ENCODE results near the gene CORO2B.

CORO2B gene

DNA sequence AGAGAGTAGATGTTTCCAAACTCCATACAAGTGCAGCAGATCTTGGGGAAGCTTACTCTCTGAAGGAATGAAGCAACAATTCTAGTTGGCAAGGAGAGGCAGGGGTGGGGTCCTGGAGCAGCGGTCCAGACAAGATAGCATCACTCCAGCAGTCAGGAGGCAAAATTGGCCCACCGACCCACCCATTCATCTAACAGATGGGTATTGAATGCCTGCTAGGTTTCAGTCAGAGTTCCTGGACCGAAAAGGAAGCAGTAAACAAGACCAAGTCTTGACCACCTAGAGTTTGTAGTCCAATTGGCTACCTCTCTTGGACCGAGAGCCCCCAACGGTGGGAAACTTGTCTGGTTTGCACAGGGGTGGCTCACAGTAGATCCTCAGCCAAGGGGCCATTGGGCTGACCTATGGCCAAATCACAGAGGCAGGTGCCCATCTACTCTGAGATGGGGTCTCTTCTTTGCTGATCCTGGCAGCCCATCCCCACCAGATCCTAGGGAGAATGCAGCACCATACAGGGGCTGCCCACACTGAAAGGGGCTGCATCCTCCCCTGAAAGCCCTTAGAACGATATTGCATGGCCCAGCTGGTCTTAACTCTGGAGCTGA lies 74.3 kb downstream of the CORO2B start:
- DNase-seq, result no peak

DNA sequence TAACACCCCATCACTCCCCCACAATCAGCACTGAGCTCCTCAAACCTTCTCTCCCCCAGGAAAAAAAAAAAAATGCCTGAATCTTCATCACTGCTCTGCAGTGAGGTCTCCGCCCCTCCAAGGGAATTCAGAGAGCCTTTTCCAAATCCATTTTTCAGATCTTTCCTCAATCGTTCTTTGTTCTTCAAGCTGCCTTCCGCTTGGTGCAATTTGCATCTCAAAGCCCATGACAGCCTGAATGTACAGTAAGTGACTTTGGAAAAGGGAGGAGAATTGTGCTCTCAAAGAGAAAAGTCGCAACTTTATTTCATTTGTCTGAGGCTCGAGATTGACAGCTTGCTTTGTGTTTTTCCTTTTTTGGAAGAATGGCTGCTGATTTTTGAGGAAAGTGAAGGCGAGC lies 75.0 kb downstream of the CORO2B start:
- DNase-seq, result no peak

DNA sequence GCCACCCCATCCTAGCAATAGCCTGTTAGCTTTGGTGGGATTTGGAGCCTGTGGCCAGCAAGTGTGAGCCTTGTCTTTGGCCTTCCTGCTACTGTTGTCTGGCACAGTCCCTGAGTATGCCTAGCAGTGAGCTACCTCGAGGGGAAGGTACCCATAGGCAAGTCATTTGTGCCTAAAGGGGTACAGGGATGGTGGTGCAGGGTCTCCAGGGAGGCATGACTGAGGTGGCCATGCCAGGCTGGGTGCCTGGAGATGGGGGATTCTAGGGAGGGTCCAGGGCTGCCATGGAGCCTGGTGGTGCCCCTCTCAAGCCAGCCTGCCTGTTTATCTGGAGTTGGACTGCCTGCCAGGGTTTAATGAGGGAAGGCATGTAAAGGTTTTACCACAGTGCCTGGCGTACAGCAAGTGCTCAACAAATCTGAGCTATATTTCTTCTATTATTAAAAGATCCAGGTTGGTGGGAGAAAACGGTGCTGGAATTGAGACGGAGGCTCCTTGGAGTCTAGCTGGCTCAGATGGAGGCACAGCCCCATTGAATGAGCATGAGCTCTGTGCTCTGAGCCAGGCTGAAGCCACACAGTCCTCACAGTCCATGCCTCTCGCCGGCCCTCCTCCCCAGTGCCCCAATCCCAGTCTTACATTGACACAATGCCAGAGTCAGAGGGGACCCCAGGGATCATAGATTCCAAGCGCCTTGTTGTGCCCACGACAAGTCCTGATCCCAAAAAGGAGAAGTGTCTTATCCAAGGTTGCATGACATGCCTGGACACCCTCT lies 76.2 kb downstream of the CORO2B start:
- DNase-seq, result no peak

DNA sequence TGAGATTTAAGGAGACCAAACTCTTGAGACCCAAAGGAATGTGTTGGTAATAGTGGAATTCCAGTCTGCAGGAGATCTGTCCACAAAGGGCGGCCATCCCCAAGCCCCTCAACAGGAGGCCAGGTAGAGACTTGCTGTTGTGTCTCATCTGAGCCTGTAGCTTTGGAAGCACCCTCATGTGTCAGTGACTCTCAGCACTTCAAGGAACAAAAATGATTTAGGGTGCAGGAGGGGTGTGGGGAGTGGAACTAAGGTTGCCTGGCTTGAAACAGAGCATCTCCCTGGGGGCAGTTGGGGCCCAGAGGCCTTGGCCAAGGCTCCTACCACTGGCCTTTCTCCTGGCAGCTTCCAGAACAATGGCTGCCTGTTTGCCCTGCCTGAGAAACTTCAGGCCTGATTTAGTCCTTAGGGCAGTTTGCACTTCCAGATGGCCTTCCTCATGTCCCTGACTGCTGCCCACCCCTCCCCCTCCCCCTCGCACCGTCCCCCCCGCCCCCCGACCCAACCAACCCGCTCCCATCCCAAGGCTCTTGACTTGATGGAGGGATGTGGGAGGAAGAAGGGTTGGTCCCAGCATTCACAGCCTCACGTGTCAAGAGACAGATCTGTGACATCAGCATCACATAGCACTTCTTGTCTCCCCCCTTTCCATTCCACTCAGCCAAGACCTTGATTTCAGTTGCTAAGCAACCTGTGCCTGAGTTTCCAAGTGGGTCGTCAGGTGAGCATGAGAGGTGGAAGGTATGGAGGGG lies 77.1 kb downstream of the CORO2B start:
- no peak for DNase-seq

DNA sequence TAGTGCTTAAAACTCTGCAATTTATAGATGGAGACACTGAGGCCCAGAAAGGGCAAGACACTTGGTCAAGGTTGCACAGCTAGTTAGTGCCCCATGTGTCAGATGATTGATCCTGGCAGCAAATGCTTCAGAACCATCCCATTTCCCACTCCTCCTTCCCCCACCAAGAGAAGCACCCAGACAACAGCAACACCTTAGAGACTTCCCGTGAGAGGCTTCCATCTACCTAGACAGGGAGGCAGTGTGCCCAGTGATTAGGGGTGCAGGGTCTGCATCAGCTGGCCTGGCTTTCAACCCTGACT lies 77.6 kb downstream of the CORO2B start:
- DNase-seq, result no peak

DNA sequence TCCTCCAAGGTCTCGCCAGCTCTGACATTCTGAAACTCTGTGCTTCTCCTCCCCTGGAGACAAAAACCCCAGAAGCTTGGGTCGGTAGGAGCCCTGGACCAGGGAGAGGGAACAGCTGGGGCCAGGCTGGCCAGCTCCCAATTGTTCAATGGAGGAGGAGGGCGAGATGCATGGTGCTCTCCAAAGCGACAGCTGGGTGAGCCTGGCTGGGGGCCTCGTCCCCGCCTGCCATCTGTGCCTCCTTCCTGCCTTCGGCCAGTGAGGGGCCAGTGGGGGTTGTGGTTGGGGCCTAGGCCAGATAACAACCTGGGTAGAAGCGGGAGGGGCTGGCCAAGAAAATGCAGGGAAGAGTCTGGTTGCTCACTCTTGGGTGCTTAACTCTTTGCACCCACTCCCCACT lies 79.4 kb downstream of the CORO2B start:
- no peak for DNase-seq

DNA sequence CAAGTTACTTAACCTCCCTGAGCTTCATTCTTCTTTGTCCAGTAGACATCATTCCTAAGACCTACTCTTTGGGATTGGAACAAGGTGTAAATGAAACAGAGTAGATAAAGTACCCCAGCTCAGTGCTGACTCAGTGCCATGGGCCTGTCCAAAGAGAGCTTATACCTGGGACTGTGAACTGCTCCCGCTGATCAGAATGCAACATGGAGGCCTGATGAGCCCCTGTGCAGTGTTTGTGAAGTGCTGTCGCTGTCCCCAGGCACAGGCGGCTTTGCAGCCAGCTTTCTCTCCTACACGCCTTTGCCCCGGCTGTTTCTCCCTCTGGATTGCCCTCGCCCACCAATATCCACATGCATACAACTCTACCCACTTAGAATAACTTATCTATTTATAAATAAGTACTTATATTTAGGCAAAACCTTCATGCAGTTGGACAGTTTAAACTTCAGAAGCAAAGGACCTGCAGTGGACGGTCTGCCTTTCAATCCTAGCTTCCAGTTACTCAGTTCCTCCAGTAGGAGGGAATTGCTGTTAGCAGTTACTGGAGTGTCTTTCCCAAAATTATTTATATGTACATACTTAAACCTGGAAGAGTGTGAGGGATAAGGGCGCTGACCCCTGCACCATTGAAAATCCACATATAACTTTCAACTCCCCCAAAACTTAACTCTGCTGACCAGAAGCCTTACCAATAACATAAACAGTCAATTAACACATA lies 80.0 kb downstream of the CORO2B start:
- DNase-seq, result no peak

DNA sequence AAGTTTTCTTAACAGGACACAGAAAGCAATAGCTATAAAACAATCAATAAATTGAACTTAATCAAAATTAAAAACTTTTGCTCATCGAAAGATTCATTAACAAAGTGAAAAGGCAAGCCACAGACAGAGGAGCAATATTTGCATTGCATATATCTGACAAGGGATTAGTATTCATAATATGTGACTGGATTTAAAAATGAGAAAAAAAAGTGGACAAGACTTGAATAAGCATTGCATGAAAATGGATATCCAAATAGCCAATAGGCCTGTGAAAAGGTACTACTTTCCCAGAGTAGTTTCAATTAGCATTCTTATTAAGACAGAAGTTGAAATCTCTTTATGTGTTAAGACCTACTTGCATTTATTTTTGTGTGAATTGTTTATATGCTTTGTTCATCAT lies 84.7 kb downstream of the CORO2B start:
- no peak for DNase-seq

DNA sequence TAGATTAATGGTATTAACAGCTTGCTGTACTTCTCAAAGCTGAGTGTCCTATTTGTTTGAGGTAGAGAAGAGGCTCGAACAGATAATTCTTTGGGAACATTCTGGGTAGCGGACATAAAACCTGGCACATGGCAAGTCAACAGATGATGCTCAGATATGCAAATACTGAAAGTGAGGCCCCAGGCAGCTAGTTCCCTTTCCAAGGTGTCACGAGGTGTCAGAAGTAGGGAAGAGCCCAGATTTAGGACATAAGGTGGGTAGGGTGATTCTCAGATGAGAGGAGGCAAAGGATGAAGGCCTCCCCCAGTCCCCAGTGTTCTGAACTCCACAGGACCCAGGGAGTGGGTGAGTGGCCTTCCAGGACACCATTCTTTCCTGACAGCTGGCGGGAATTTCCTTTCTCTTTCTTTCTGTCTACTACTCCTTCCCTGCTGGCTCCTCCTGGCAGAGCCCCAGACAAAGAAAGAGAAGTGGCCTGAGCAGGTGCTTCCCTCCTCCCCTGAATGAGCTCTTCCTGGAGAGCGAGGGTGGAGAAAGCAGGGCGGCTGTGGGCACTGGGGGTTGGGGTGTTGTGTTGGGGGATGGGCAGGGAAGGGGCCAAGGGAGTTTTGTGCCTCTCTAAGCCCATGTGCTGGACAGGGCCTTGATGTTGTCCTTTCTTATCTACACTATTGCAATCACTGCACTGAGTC lies 87.5 kb downstream of the CORO2B start:
- peak in 1 of 2 experiments; percentile 21 for DNase-seq

DNA sequence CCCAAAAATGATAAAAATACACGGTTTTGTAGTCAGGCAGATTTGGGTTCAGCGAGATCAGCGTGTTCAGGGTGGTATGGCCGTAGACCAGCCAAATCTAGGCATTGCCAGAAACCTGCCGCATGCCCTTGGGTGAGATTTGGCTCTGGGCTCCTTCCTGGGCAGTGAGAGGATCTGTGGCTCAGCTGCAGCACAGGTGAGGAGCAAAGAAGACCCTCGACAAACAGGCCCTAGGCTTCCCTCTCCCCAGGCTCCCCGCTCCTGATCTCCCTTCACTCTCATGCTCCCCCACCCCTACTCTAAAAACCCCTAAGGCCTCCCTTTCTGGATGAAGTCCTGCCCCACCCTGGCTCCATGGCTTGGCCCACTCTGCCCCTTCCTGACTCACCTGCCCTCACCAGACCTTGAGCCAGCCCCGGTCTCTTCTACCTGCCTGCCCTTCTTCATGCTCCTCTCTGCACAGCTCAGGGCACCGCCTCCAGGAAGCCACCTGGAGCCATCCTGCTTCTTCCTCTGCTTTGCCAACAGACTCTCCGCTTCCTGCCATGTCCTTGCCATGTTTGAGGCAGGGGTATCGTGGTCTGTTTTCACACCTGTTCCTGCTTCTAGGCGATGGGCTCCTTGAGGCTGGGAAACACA lies 88.1 kb downstream of the CORO2B start:
- no peak for DNase-seq

DNA sequence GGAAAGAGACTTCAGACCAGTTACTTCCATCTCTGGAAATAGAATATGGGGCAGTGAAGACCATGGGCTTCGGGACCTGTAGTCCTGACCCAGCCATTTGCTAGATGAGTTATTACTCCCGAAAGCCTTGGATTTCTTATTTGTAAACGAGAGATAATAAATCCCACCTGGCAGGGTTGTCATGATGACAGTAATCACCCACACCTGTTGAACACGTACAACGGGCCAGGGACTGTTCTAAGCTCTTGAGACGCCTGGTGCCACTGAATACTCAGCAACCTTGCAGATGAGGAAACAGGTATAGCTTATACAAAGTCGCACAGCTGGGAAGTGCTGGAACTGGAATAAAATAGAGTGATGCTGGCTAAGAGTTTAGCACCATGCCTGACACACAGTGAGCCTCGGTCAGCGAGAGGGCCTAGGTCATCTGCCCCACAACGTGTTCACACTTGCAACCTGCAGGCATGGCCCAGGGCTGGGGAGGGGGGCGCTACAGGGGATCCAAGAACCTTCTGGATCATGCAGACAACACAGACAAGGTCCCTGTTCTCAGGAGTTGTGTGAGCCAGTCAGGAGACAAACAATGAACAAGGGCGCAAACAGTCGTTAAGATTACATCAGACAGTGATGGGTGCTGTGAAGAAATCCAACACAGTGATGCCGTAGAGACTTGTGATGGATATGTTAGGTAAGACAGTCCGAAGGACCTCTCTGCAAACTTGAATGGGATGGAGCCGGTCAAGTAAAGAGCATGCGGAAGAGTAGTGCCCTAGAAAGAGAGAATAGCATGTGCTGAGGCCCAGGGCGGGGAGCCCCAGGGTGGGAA lies 89.2 kb downstream of the CORO2B start:
- no peak for DNase-seq

DNA sequence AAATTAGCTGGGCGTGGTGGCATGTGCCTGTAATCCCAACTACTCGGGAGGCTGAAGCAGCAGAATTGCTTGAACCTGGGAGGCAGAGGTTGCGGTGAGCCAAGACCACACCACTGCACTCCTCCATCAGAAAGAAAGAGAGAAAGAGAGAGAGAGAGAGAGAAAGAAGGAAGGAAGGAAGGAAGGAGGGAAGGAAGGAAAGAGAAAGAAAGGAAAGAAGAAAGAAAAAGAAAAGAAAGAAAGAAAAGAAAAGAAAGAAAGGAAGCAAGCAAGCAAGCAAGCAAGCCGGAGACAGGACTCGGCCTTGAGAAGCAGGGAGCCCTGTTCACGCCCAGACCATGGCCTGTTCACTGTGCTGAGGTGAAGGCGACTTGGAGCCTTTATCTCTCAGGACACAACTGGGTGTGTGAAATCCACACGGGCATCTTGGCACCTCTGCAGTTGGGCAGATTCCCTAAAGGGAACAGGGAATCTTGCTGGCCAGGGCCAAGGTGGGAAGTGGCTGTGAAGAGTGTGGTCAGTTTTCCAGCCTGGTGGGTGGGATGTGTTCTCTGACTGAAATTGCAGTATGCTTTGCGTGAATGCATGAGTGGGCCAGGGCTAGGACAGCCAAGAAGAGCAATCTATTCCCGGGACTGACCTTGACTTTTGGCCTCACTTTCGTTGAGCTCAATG lies 90.3 kb downstream of the CORO2B start:
- DNase-seq, result no peak

DNA sequence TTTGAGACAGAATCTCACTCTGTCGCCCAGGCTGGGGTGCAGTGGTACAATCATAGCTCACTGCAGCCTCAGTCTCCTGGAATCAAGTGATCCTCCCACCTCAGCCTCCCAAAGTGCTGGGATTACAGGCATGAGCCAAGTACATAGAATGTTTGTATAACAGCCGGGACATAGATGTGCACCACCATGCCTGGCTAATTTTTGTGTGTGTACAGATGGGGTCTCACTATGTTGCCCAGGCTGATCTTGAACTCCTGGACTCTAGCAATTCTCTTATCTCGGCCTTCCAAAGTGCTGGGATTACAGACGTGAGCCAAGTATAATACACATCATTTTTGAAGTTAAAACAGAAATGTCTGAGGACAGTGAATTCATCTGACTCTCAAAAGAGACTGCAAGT lies 93.5 kb downstream of the CORO2B start:
- no peak for DNase-seq

DNA sequence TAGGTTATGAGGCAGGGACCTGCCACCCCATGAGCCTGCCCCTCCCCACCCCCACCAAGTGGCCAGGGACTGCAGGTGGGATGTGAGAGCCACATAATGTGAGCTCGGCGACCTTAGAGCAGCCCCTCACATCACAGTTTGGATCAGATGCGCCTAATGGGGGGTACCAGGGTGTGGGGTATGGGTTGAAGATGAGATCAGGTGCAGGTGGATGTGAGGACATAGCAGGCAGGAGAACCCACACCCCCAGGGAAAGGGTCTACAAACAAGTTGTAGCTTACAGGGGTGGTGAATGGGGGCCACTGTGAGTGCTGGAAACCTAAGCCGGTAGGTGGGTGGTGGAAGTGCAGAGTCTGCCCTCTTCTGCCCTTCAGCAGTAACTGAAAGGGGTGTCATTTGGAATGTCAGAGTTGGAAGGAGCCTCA lies 94.0 kb downstream of the CORO2B start:
- DNase-seq, result no peak

DNA sequence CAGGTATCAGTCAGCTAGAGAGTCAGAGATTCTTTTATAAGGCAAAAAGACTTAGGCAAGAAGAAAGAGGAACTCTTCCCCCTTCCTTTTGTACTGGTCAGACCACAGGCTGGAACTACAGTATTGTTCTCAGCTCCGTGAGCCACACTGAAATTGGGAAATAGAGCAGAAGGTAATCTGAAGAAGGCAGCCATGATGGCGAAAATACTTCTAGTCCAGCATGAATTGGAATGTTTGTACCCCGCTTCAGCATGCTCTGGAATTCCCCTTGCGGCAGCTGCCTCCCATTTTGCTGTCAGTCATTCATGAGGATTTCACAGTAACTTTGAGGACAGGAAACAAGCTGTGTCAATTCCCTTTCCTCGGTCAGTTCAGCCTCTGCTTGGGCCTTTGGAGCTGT lies 96.2 kb downstream of the CORO2B start:
- DNase-seq, result no peak

DNA sequence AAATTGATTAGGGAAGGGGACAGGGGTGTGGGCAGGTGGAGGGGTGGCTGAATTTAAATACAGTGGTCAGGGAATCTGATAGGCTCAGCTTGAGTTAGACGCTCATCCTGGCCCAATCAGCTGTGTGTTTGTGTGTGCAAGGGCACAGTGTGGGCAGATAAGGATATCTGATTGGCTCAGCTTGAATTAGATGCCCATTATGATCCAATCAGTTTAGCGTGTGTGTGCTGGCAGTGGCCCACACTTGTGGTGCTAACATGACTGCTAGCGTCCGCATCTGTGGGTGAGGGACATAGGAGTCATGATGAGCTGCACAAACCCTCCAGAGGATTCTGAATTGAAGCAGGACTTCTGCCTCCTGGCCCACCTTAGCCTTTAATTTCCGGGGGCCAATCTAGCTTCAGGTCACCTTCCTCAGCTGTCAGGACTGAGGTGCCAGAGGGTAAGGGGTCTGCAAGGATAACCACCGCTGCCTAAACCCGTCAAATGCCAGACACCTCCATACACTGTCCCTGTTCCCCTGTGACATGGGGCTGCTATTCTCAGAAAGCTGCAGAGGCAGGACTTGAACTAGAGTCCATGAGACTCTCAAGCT lies 97.3 kb downstream of the CORO2B start:
- DNase-seq, result no peak

DNA sequence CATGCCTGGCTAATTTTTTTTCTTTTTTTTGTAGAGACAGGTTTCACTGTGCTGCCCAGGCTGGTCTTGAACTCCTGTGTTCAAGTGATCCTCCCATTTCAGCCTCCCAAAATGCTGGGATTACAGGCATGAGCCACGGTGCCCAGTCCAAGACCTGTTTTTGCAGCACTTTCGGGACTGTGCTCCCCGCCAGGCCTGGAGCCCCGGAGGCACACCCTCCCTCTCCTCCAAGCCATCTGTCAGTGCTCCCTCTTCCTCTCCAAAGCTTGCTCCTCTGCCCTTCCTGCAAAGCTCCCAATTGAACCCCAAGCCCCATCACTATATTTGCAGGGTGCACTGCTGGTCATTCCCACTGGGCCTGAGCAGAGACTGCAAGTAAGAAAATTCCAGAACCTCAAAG lies 98.1 kb downstream of the CORO2B start:
- no peak for DNase-seq

DNA sequence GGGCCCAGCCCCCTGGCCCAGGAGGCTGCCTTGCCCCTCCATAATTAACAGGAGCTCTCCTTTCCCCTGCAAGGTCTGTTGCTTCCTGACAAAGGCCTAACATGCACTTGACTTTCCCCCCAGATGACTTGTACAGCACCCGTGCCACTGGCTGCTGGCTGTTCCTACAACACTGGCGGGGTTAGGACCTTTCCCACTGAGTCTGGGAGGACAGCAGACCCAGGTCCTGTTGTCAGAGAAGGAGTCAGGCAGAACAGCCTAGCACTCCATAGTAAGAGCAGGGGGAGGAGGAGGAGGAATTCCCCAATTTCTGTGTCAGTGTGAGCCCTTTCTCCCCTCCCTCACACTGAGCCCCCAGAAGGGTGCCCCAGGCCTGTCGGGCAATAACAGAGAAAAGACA lies 99.2 kb downstream of the CORO2B start:
- DNase-seq, result no peak

DNA sequence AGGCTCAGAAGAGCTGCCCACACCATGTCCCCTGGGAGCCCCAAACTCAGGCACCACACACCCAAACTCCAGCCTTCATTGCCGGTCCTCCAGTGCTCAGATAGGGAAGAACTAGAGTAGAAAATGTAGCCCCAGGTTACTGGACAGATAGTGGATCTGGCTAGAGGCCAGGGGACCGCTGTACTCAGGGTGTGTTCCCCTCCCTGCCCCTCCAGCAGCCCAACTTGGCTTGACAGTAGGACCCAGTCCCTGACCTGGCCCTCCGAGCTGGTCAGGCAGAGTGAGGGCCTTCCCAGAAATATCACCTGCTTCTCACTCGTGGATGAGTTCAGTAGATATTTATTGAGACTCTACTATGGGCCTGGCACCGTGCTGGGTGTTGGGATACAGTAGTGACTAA lies 100.0 kb downstream of the CORO2B start:
- DNase-seq, result no peak

DNA sequence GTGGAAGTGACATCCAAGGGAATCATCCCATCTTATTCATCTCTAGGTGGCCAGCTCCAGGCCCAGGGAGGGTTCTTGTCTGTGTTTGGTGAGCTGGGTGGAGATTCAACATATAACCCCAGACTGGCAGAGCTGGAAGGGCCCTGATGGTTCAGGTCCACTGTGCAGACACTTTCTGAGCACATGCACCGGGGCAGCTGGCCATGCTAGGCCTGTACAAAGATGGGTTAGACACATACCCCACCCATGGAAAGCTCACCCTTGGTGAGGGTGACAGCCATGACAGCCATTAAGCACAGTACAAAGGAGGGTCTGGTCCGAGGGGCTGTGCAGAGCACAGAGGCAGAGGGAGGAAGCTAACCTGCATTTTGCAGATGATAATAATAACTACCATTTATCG lies 100.4 kb downstream of the CORO2B start:
- no peak for DNase-seq

DNA sequence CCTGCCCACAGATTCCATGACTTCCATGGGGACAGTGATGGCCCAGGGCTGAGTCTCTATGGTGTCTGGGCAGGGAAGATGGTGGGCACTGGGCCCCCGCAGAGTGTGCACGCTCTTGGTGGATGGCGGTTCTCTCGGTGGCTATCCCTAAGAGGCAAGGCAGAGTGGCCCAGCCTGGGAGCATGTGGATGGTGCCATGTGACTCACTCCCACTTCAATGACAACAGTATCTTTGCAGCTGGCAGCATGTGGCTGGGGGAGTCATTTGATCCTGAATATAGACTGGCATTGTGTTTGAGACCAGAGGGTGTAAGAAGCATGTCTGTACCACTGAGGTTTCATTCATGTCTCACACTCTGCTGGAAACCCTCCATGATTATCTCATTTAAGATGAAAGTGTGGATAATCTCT lies 101.2 kb downstream of the CORO2B start:
- DNase-seq, result no peak
